ENCODE measurements around the gene MYLIP. TPM values are rescaled to one million over a fixed set of nuclear protein-coding genes. Genes with fewer than 3 reads are reported as not detected.

The MYLIP gene
- polyA plus RNA-seq, 3 donors from 2014 or later: 72.0 to 142 (median 99.0) TPM

DNA sequence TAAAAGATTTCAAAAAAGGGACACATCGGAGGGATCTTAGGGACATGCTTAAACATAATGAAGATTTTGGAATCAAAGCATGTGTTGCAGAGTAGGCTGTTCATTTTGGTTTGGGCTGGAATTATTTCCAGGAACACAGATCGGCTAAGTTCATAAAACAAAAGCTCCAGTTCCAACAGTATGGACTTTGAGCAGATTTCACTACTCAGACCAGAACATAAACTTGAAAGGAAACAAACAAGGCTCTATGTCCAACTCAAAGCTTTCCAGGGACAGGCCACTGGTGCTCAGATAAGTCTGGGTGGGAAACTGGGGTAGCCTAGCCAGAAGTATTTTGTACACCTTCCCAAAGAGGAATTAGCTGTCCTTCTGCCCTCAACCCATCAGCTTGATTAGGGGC, 58.3 kb downstream of the MYLIP start:
- no peak overlapping the region for H3K27ac Mint-ChIP-seq
- H3K36me3 Mint-ChIP-seq: no peaks in the 10 kb centered on the region

DNA sequence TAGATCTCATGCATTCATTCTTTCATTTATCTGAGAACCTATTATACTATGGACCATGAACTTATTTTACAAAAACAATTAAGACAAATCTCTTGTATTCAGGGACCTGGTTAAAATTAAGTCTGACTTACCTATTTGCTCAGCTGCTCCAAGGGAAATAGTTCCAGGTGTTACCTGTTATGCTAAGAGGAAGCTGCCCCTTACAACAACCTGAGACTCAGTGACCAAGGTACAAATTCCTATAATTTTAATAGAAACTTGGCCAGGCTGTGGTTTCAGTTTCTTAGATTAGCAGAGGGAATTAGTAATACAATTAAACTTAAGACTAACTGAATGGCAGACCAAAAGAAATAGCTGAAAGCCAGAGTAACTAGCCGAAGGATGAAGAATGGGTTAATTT, 61.3 kb downstream of the MYLIP start:
- Mint-ChIP-seq H3K4me1 (no peaks in the 10 kb centered on the region), H3K9me3 (no peaks in the 10 kb centered on the region), H3K36me3 (no peaks in the 10 kb centered on the region), H3K4me3 (no peak overlapping the region), H3K27me3 (ENCODE audit: low read depth in 3 of 3) (peaks cover 0 to 4% (median 0%) of the 10 kb centered on the region in 3 donors), H3K27ac (no peak overlapping the region)
- no peak for DNase-seq

More for the DNA sequence above, 58.3 kb downstream of the MYLIP start:
- Mint-ChIP-seq H3K4me1 (peaks cover 12 to 14% of the 10 kb centered on the region in 2 donors), H3K27me3 (ENCODE audit: low read depth in 3 of 3) (peaks cover 0 to 9% (median 4%) of the 10 kb centered on the region in 3 donors), H3K4me3 (no peak overlapping the region), H3K9me3 (peaks cover 0 to under 1% (median 0%) of the 10 kb centered on the region in 6 donors)
- no peak for DNase-seq

DNA sequence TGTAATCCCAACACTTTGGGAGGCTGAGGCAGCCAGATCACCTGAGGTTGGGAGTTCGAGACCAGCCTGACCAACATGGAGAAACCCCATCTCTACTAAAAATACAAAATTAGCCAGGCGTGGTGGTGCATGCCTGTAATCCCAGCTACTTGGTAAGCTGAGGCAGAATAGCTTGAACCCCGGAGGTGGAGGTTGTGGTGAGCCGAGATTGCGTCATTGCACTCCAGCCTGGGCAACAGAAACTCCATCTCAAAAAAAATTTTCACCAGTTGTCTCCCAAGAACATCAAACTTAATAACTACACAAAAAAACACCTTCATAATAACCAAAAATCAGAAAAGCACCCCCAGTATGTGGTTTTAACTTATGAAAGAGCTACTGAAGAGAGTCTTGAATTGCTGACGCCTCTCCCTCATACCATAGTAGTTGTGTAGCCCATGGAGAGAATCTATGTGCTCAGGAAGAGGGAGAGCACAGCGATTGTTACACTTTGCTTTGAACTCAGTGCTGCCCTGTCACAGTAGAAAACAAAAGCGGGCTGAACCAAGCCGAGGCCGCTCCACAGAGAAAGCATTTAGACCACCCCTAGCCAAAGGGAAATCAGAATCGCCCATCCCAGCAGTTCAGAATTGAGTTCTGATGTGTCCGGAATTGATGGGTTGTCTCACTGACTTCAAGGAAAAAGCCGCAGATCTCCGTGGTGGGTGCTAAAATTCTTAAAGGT, 67.5 kb downstream of the MYLIP start:
- H3K4me3 Mint-ChIP-seq: no peak overlapping the region
- no peak for DNase-seq
- H3K9me3 Mint-ChIP-seq: peaks cover 0 to 1% (median 0%) of the 10 kb centered on the region in 6 donors
- H3K27ac Mint-ChIP-seq: no peak overlapping the region
- peaks cover 0 to 3% (median 2%) of the 10 kb centered on the region in 3 donors for H3K27me3 Mint-ChIP-seq (ENCODE audit: low read depth in 3 of 3)
- no peaks in the 10 kb centered on the region for H3K36me3 Mint-ChIP-seq
- no peaks in the 10 kb centered on the region for H3K4me1 Mint-ChIP-seq

DNA sequence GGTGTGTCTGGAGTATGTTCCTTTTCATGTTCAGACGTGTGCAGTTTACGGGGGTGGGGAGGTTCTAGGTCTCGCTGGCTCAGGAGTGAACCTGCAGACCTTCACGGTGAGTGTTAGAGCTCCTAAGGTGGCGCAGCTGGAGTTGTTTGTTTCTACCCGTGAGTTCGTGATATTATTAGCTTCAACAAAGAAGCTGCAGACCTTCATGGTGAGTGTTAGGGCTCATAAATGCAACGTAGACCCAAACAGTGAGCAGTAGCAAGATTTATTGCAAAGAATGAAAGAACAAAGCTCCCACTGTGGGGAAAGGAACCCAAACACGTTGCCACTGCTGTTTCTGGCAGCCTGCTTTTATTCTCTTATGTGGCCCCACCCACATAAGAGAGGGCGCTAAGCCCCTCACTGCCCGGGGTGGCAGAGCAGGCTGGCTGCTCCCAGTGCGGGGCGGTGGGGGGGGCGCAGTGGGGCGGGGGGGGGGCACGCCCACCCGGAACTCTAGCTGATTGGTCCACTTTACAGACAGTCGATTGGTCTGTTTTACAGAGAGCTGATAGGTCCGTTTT, 68.2 kb downstream of the MYLIP start:
- peaks cover 3 to 5% (median 3%) of the 10 kb centered on the region in 3 donors for H3K27me3 Mint-ChIP-seq (ENCODE audit: low read depth in 3 of 3)
- H3K36me3 Mint-ChIP-seq: no peaks in the 10 kb centered on the region
- H3K4me3 Mint-ChIP-seq: no peak overlapping the region
- DNase-seq: no peak
- peaks cover 0 to 1% (median 0%) of the 10 kb centered on the region in 6 donors for H3K9me3 Mint-ChIP-seq
- H3K27ac Mint-ChIP-seq: no peak overlapping the region
- no peaks in the 10 kb centered on the region for H3K4me1 Mint-ChIP-seq

Other genes with a start within 250 kb of the MYLIP start
- gene GMPR, start 109.5 kb downstream of the MYLIP start, polyA plus RNA-seq: 1 to 10 TPM; 2.5 to 7.0 (median 2.7) TPM